ENCODE data around the gene ABHD17C. TPM values are rescaled to one million over a fixed set of nuclear protein-coding genes. Genes with fewer than 3 reads are reported as not detected.

The ABHD17C gene
- total RNA-seq, 1 donor from 2014 or later, result 12.5 TPM

- Histone ChIP-seq H3K27ac (no peak overlapping the region), H3K4me3 (no peak overlapping the region), H3K36me3 (no peaks in the 10 kb centered on the region), H3K9me3 (no peaks in the 10 kb centered on the region), H3K4me1 (peaks cover 9% of the 10 kb centered on the region), H3K27me3 (no peaks in the 10 kb centered on the region)
- no peak for TF ChIP-seq CTCF (IDR thresholded peaks at IDR 0.05)
- TF ChIP-seq POLR2A (IDR thresholded peaks at IDR 0.05), result no peak
- TF ChIP-seq POLR2AphosphoS5 (IDR thresholded peaks at IDR 0.05; ENCODE audit: insufficient read depth in 1 of 2, low read depth in 1 of 2), result no peak
- intact Hi-C loops (cut with DNase I), result no loop called here
- no peak for DNase-seq (ENCODE audit: extremely low spot score in 2 of 2)
These were observed 35.3 kb downstream of the ABHD17C start for GRCh38 chr15:80730387-80730786.

GRCh38 chr15:80730926-80731325 is 35.8 kb downstream of the ABHD17C start:
- peaks cover 9% of the 10 kb centered on the region for H3K4me1 ChIP-seq
- DNase-seq (ENCODE audit: extremely low spot score in 2 of 2), result no peak
- H3K27me3 ChIP-seq, result no peaks in the 10 kb centered on the region
- no peak overlapping the region for H3K27ac ChIP-seq
- intact Hi-C loops (cut with DNase I), result no loop called here
- no peak for TF ChIP-seq CTCF (IDR thresholded peaks at IDR 0.05)
- TF ChIP-seq POLR2AphosphoS5 (IDR thresholded peaks at IDR 0.05; ENCODE audit: insufficient read depth in 1 of 2, low read depth in 1 of 2), result no peak
- no peak for TF ChIP-seq POLR2A (IDR thresholded peaks at IDR 0.05)
- H3K4me3 ChIP-seq, result no peak overlapping the region
- H3K36me3 ChIP-seq, result no peaks in the 10 kb centered on the region
- no peaks in the 10 kb centered on the region for H3K9me3 ChIP-seq

GRCh38 chr15:80732167-80732566 is 37.1 kb downstream of the ABHD17C start:
- Histone ChIP-seq H3K27ac (no peak overlapping the region), H3K4me1 (peaks cover 9% of the 10 kb centered on the region), H3K27me3 (no peaks in the 10 kb centered on the region), H3K9me3 (no peaks in the 10 kb centered on the region), H3K4me3 (no peak overlapping the region), H3K36me3 (no peaks in the 10 kb centered on the region)
- no peak for TF ChIP-seq POLR2AphosphoS5 (IDR thresholded peaks at IDR 0.05; ENCODE audit: insufficient read depth in 1 of 2, low read depth in 1 of 2)
- TF ChIP-seq POLR2A (IDR thresholded peaks at IDR 0.05), result no peak
- TF ChIP-seq CTCF (IDR thresholded peaks at IDR 0.05), result no peak
- DNase-seq (ENCODE audit: extremely low spot score in 2 of 2), result no peak
- intact Hi-C loops (cut with DNase I), result no loop called here

- TF ChIP-seq POLR2A (IDR thresholded peaks at IDR 0.05) (no peak), POLR2AphosphoS5 (IDR thresholded peaks at IDR 0.05; ENCODE audit: insufficient read depth in 1 of 2, low read depth in 1 of 2) (no peak), CTCF (IDR thresholded peaks at IDR 0.05) (no peak)
- Histone ChIP-seq H3K4me3 (no peak overlapping the region), H3K9me3 (no peaks in the 10 kb centered on the region), H3K36me3 (no peaks in the 10 kb centered on the region), H3K4me1 (peaks cover 9% of the 10 kb centered on the region), H3K27me3 (no peaks in the 10 kb centered on the region), H3K27ac (no peak overlapping the region)
- no peak for DNase-seq (ENCODE audit: extremely low spot score in 2 of 2)
- intact Hi-C loops (cut with DNase I), result no loop called here
These were observed 37.7 kb downstream of the ABHD17C start for GRCh38 chr15:80732818-80733217.

- TF ChIP-seq CTCF (IDR thresholded peaks at IDR 0.05), result no peak
- no peak for TF ChIP-seq POLR2A (IDR thresholded peaks at IDR 0.05)
- no peak for TF ChIP-seq POLR2AphosphoS5 (IDR thresholded peaks at IDR 0.05; ENCODE audit: insufficient read depth in 1 of 2, low read depth in 1 of 2)
- DNase-seq (ENCODE audit: extremely low spot score in 2 of 2), result no peak
- no peak overlapping the region for H3K4me3 ChIP-seq
- H3K36me3 ChIP-seq, result no peaks in the 10 kb centered on the region
- peaks cover 9% of the 10 kb centered on the region for H3K4me1 ChIP-seq
- H3K27ac ChIP-seq, result no peak overlapping the region
- H3K27me3 ChIP-seq, result no peaks in the 10 kb centered on the region
- no peaks in the 10 kb centered on the region for H3K9me3 ChIP-seq
- intact Hi-C loops (cut with DNase I), result no loop called here
These were observed 38.4 kb downstream of the ABHD17C start for GRCh38 chr15:80733460-80733859.

All from vagina (tissue), 2 donors.